Neutrophil (primary cell): ENCODE measurements around the gene TMEM74B.

Experiments
- H3K27ac ChIP-seq: fragments of 200-600 bp; sonication (generic); 2 replicates; pipeline ENCODE4 v1.5.1; 2016; ENCODE audit warnings: mild to moderate bottlenecking, moderate library complexity
- H3K27me3 ChIP-seq: fragments of 200-600 bp; sonication (generic); 2 replicates; pipeline ENCODE4 v1.6.0; 2016; ENCODE audit warnings: mild to moderate bottlenecking
- H3K36me3 ChIP-seq: fragments of 200-600 bp; sonication (generic); 2 replicates; pipeline ENCODE4 v1.5.1; 2017
- H3K4me1 ChIP-seq, 2 experiments: fragments of 200-600 bp in 1 of 2; sonication (generic) in 1 of 2; 1 replicate in 1 of 2; 2 replicates in 1 of 2; pipeline versions ENCODE4 v1.5.1 to v1.6.1; 2013 to 2016; ENCODE audit warnings: low read depth in 1 of 2, low read length in 1 of 2, mild to moderate bottlenecking in 1 of 2, moderate library complexity in 1 of 2; ENCODE audit not compliant: control insufficient read depth in 1 of 2, insufficient read depth in 1 of 2
- H3K4me3 ChIP-seq, 2 experiments: fragments of 200-600 bp in 1 of 2; sonication (generic) in 1 of 2; 1 replicate in 1 of 2; 2 replicates in 1 of 2; pipeline ENCODE4 v1.5.1; 2013 to 2016; ENCODE audit warnings: low read depth in 1 of 2, low read length in 1 of 2, mild to moderate bottlenecking in 1 of 2, moderate library complexity in 1 of 2
- H3K9me3 ChIP-seq: fragments of 200-600 bp; sonication (generic); 2 replicates; pipeline ENCODE4 v1.5.1; 2016
- CTCF ChIP-seq: fragments of 200-600 bp; sonication (generic); IDR thresholded peaks from 2 replicates; pipeline ENCODE4 v1.5.1; 2016; ENCODE audit warnings: antibody characterized with exemption

TMEM74B gene

GRCh38 chr20:1134836-1135235 lies 49.9 kb downstream of the TMEM74B start:
- no peaks in the 10 kb centered on the region for H3K27me3 ChIP-seq
- H3K27ac ChIP-seq = no peak overlapping the region
- peaks cover 58% of the 10 kb centered on the region for H3K36me3 ChIP-seq
- TF ChIP-seq CTCF = no peak
- peaks cover 9 to 11% of the 10 kb centered on the region in 2 experiments for H3K4me1 ChIP-seq
- H3K9me3 ChIP-seq = no peaks in the 10 kb centered on the region
- H3K4me3 ChIP-seq = no peak overlapping the region

GRCh38 chr20:1134355-1134754 lies 50.4 kb downstream of the TMEM74B start:
- Histone ChIP-seq H3K9me3 (no peaks in the 10 kb centered on the region), H3K27me3 (no peaks in the 10 kb centered on the region), H3K36me3 (peaks cover 60% of the 10 kb centered on the region), H3K4me1 (peaks cover 9 to 11% of the 10 kb centered on the region in 2 experiments), H3K27ac (no peak overlapping the region), H3K4me3 (no peak overlapping the region)
- TF ChIP-seq CTCF = no peak

GRCh38 chr20:1131354-1131753 lies 53.4 kb downstream of the TMEM74B start:
- TF ChIP-seq CTCF = no peak
- Histone ChIP-seq H3K4me3 (no peak overlapping the region), H3K9me3 (no peaks in the 10 kb centered on the region), H3K36me3 (peaks cover 62% of the 10 kb centered on the region), H3K27ac (peak overlapping the region; percentile 60), H3K27me3 (no peaks in the 10 kb centered on the region), H3K4me1 (peaks cover 9 to 11% of the 10 kb centered on the region in 2 experiments)

- H3K36me3 ChIP-seq = peaks cover 62% of the 10 kb centered on the region
- TF ChIP-seq CTCF = no peak
These were observed 53.9 kb downstream of the TMEM74B start for GRCh38 chr20:1130847-1131246.

More at GRCh38 chr20:1130847-1131246, 53.9 kb downstream of the TMEM74B start:
- Histone ChIP-seq H3K4me3 (no peak overlapping the region), H3K4me1 (peaks cover 9 to 11% of the 10 kb centered on the region in 2 experiments), H3K9me3 (no peaks in the 10 kb centered on the region), H3K27ac (peak overlapping the region; percentile 60), H3K27me3 (no peaks in the 10 kb centered on the region)
